Stimulated activated CD4-positive, alpha-beta T cell treated with anti-CD3 and anti-CD28 coated beads, TNF-alpha, amount 100 ng/mL, for 48 hours (primary cell): ENCODE measurements around the gene PGBD5.
A peak's percentile ranks its signal among the peaks of the same experiment; 100 is the strongest.

Experiments used
- DNase-seq, 3 donors: peaks; one replicate each; pipeline ENCODE4 v3.0.0-alpha.2; 2020; ENCODE audit warnings: low read depth in 3 of 3

The PGBD5 gene

DNA sequence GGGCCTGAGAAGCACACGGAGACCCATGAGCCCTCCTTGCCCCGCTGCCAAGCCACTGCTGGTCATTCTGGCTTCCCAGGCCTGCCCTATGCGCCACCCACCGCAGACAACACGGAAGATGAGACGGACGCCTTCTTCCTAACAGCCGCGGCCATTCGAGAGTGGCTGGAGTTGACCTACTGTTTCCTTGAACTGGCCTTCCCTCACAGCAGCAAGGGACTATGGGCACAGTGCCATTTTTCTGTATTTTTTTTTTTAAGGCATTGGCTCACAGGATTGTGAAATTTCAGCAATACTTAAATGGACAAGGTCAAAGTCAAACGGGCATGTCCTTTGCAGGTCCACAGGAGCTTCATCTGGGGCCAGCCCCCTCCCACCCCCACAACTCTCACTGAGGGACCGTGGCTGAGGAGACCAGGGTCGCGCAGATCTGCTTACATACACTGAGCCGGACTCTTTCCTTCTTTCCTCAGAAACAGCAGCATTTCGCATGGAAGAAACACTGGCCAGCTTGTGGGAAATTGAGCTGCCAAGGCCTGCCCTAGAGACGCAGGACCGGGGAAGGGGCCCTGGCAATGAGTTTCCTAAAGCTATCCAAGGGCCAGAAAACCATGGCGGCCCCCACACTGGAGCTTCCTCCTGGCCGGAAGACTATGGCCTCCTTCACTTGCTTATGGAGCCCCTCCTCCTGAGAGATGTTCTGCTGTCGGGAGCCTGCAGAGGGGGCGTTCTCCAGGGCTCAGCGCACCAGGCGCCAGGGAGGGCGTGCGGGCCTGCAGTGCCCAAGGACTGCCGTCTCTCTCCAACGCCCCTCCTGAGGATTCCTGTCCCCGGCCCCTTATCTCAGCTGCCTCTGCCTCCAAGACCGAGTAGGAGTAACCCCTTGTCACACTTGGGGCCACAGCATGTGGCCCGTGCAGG, 98.9 kb downstream of the PGBD5 start:
- DNase-seq = no peak

GRCh38 chr1:230323686-230324085, 102.4 kb downstream of the PGBD5 start:
- DNase-seq = no peak

GRCh38 chr1:230322967-230323547, 103.1 kb downstream of the PGBD5 start:
- no peak for DNase-seq

DNA sequence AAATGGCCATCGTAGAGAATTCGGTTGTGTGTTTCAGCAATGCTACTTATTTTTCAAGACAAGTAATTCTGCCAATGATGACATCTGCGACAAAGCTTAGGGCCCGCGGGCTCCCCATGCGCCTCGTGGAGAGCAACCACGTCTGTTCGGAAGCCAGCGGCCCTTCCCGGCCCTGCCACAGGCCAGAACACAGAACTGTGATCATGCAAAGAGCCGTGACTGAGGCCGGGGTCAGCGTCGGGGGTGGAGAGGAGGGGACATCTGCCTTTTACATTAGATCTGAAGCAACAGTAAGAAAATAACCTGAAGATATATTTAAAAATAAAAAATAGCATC, 103.7 kb downstream of the PGBD5 start:
- DNase-seq = no peak

- no peak for DNase-seq
These were observed 104.3 kb downstream of the PGBD5 start for GRCh38 chr1:230321741-230322420.

DNA sequence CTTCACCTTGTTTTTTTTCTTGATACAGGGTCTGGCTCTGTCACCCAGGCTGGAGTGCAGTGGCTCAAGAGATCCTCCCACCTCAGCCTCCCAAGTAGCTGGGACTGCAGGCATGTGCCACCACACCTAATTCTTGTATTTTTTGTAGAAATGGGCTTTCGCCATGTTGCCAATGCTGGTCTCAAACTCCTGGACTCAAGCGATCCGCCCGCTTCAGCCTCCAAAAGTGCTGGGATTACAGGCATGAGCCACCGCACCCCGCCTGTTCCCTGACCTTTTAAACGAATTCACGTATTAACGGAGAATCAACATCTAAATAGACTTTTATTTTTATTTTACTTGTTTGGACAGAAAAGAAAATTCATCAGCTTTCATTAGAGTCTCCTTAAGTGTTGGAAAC, 104.8 kb downstream of the PGBD5 start:
- no peak for DNase-seq

- DNase-seq = no peak
These were observed 105.3 kb downstream of the PGBD5 start for GRCh38 chr1:230320804-230321203.

GRCh38 chr1:230319014-230319747, 107.0 kb downstream of the PGBD5 start:
- no peak for DNase-seq

- DNase-seq = no peak
These were observed 108.0 kb downstream of the PGBD5 start for GRCh38 chr1:230317823-230318819.

- DNase-seq = no peak
These were observed 109.0 kb downstream of the PGBD5 start for GRCh38 chr1:230316864-230317745.

GRCh38 chr1:230315099-230315498, 111.0 kb downstream of the PGBD5 start:
- no peak for DNase-seq

- no peak for DNase-seq
These were observed 112.0 kb downstream of the PGBD5 start for GRCh38 chr1:230314142-230314470.

GRCh38 chr1:230313453-230314141, 112.5 kb downstream of the PGBD5 start:
- no peak for DNase-seq

GRCh38 chr1:230312676-230313075, 113.5 kb downstream of the PGBD5 start:
- no peak for DNase-seq

GRCh38 chr1:230310381-230311163, 115.6 kb downstream of the PGBD5 start:
- peak; percentile 16 to 56 (median 44) for DNase-seq

- DNase-seq = no peak
These were observed 116.4 kb downstream of the PGBD5 start for GRCh38 chr1:230309646-230310177.

- DNase-seq = no peak
These were observed 117.3 kb downstream of the PGBD5 start for GRCh38 chr1:230308821-230309220.

GRCh38 chr1:230308039-230308438, 118.1 kb downstream of the PGBD5 start:
- no peak for DNase-seq
